H9 (cell line): Measurements from ENCODE around the gene CILP2. TPM values are rescaled to one million over a fixed set of nuclear protein-coding genes. Genes with fewer than 3 reads are reported as not detected.

Source experiments
- DNase-seq: peaks from one replicate; pipeline ENCODE4 v3.0.0-alpha.2; 2017
- H2AFZ ChIP-seq: one replicate; pipeline ENCODE4 v1.6.1; 2013; ENCODE audit warnings: mild to moderate bottlenecking, low read length, control low read depth, moderate library complexity
- H2AK5ac ChIP-seq: 2 replicates; pipeline ENCODE4 v1.6.1; 2013; ENCODE audit warnings: low read length, control low read depth, mixed read lengths; ENCODE audit not compliant: insufficient read length
- H2BK120ac ChIP-seq: one replicate; pipeline ENCODE4 v1.6.1; 2013; ENCODE audit warnings: low read depth, mild to moderate bottlenecking, low read length, control low read depth, inconsistent platforms; ENCODE audit not compliant: poor library complexity, severe bottlenecking
- H2BK12ac ChIP-seq: 2 replicates; pipeline ENCODE4 v1.6.1; 2013; ENCODE audit warnings: low read length, control low read depth, mixed read lengths, low read depth; ENCODE audit not compliant: insufficient read length
- H2BK15ac ChIP-seq: 2 replicates; pipeline ENCODE4 v1.6.1; 2013; ENCODE audit warnings: low read depth, low read length, control low read depth
- H2BK20ac ChIP-seq: one replicate; pipeline ENCODE4 v1.6.1; 2013; ENCODE audit warnings: low read depth, mild to moderate bottlenecking, low read length, control low read depth, inconsistent platforms; ENCODE audit not compliant: poor library complexity, severe bottlenecking
- H2BK5ac ChIP-seq: 2 replicates; pipeline ENCODE4 v1.6.1; 2013; ENCODE audit warnings: low read length, control low read depth, mixed read lengths; ENCODE audit not compliant: insufficient read length
- H3K14ac ChIP-seq: 2 replicates; pipeline ENCODE4 v1.6.1; 2013; ENCODE audit warnings: low read length, control low read depth; ENCODE audit not compliant: insufficient read depth
- H3K18ac ChIP-seq: 2 replicates; pipeline ENCODE4 v1.6.1; 2013; ENCODE audit warnings: low read depth, mild to moderate bottlenecking, mixed read lengths, low read length, control low read depth; ENCODE audit not compliant: insufficient read length
- H3K23ac ChIP-seq: 2 replicates; pipeline ENCODE4 v1.6.1; 2013; ENCODE audit warnings: low read length, control low read depth, mixed read lengths, low read depth; ENCODE audit not compliant: insufficient read length
- H3K23me2 ChIP-seq: 2 replicates; pipeline ENCODE4 v1.6.1; 2013; ENCODE audit warnings: low read depth, mild to moderate bottlenecking, mixed read lengths, low read length, control low read depth; ENCODE audit not compliant: insufficient read length, poor library complexity, severe bottlenecking
- H3K27ac ChIP-seq: 2 replicates; pipeline ENCODE4 v1.5.1; 2013; ENCODE audit warnings: low read length, control low read depth, mixed read lengths, low read depth; ENCODE audit not compliant: insufficient read length
- H3K27me3 ChIP-seq: 2 replicates; pipeline ENCODE4 v1.6.1; 2013; ENCODE audit warnings: low read length, control low read depth, inconsistent platforms; ENCODE audit not compliant: insufficient read depth
- H3K4ac ChIP-seq: 2 replicates; pipeline ENCODE4 v1.6.1; 2013; ENCODE audit warnings: low read depth, mild to moderate bottlenecking, control low read depth, inconsistent platforms, low read length, moderate library complexity
- H3K4me1 ChIP-seq: 2 replicates; pipeline ENCODE4 v1.6.1; 2013; ENCODE audit warnings: low read length, control low read depth, inconsistent platforms; ENCODE audit not compliant: insufficient read depth
- H3K4me2 ChIP-seq: 2 replicates; pipeline ENCODE4 v1.6.1; 2013; ENCODE audit warnings: low read length, control low read depth, mixed read lengths; ENCODE audit not compliant: insufficient read length, insufficient read depth
- H3K56ac ChIP-seq: 2 replicates; pipeline ENCODE4 v1.6.1; 2013; ENCODE audit warnings: low read depth, mild to moderate bottlenecking, mixed read lengths, low read length, control low read depth; ENCODE audit not compliant: insufficient read length
- H3K79me1 ChIP-seq: 2 replicates; pipeline ENCODE4 v1.6.1; 2013; ENCODE audit warnings: low read depth, mild to moderate bottlenecking, moderate library complexity, low read length, control low read depth, inconsistent platforms; ENCODE audit not compliant: insufficient read depth, poor library complexity, severe bottlenecking
- H3K79me2 ChIP-seq: 2 replicates; pipeline ENCODE4 v1.6.1; 2013; ENCODE audit warnings: low read length, control low read depth, inconsistent platforms; ENCODE audit not compliant: insufficient read depth
- H3K9ac ChIP-seq: 2 replicates; pipeline ENCODE4 v1.6.1; 2013; ENCODE audit warnings: low read length, control low read depth, mixed read lengths; ENCODE audit not compliant: insufficient read length; ENCODE audit errors: extremely low read depth
- H3K9me3 ChIP-seq: one replicate; pipeline ENCODE4 v1.6.1; 2013; ENCODE audit warnings: low read depth, low read length, inconsistent platforms; ENCODE audit not compliant: control insufficient read depth
- H3T11ph ChIP-seq: one replicate; pipeline ENCODE4 v1.6.1; 2013; ENCODE audit warnings: mild to moderate bottlenecking, low read length, control low read depth, inconsistent platforms
- H4K20me1 ChIP-seq: one replicate; pipeline ENCODE4 v1.6.1; 2013; ENCODE audit not compliant: control insufficient read depth, insufficient read length, insufficient read depth
- H4K5ac ChIP-seq: 2 replicates; pipeline ENCODE4 v1.6.1; 2013; ENCODE audit warnings: low read depth, mild to moderate bottlenecking, mixed read lengths, low read length, control low read depth; ENCODE audit not compliant: insufficient read length
- H4K8ac ChIP-seq: replicated peaks from 2 replicates; pipeline ENCODE4 v1.6.1; 2013; ENCODE audit warnings: low read length, control low read depth, mixed read lengths, low read depth; ENCODE audit not compliant: insufficient read length
- H4K91ac ChIP-seq: 2 replicates; pipeline ENCODE4 v1.6.1; 2013; ENCODE audit warnings: low read depth, mild to moderate bottlenecking, moderate library complexity, mixed read lengths, low read length, control low read depth; ENCODE audit not compliant: insufficient read length
- H3K27ac Mint-ChIP-seq, 3 experiments: 2 replicates in 2 of 3; 3 replicates in 1 of 3; pipeline ENCODE4 v1.8.0; 2020 to 2021; ENCODE audit warnings: mixed read lengths in 3 of 3, mild to moderate bottlenecking in 1 of 3, moderate library complexity in 1 of 3
- H3K27me3 Mint-ChIP-seq: 2 replicates; pipeline ENCODE4 v1.8.0; 2021; ENCODE audit warnings: low read depth, mild to moderate bottlenecking, moderate library complexity, mixed read lengths
- H3K36me3 Mint-ChIP-seq, 3 experiments: 2 replicates in 2 of 3; 3 replicates in 1 of 3; pipeline ENCODE4 v1.8.0; 2020 to 2021; ENCODE audit warnings: low read depth in 3 of 3, mixed read lengths in 3 of 3; ENCODE audit not compliant: insufficient read depth in 1 of 3
- H3K4me1 Mint-ChIP-seq, 2 experiments: 2 replicates each; pipeline ENCODE4 v1.8.0; 2020; ENCODE audit warnings: mixed read lengths in 2 of 2
- H3K4me3 Mint-ChIP-seq, 2 experiments: 2 replicates in 1 of 2; 3 replicates in 1 of 2; pipeline ENCODE4 v1.8.0; 2020 to 2021; ENCODE audit warnings: mild to moderate bottlenecking in 2 of 2, mixed read lengths in 2 of 2, moderate library complexity in 1 of 2
- H3K9me3 Mint-ChIP-seq, 2 experiments: 2 replicates in 1 of 2; 3 replicates in 1 of 2; pipeline ENCODE4 v1.8.0; 2020; ENCODE audit warnings: mild to moderate bottlenecking in 2 of 2, mixed read lengths in 2 of 2, moderate library complexity in 1 of 2
- WGBS: extraction: QIAGEN DNeasy Blood & Tissue Kit; methylation state at CpG from one replicate; pipeline ENCODE4 v1.1.7; 2013; ENCODE audit warnings: missing lambda C conversion rate, low lambda C conversion rate, mixed read lengths; ENCODE audit not compliant: insufficient read length; ENCODE audit errors: extremely low coverage; 5-methylcytosine and 5-hydroxymethylcytosine counted together
- total RNA-seq: library from RNA; stranded (reverse); gene quantifications from 2 replicates; pipeline ENCODE4 v1.2.1, GENCODE V29; 2021
- TF ChIP-seq, protein P1 (sequence below): fragments of 200-600 bp; sonication (generic); conservative IDR thresholded peaks from 3 replicates; pipeline ENCODE4 v1.8.0; 2021; ENCODE audit warnings: antibody characterized with exemption, mild to moderate bottlenecking

The CILP2 gene
- total RNA-seq, 1 experiment from 2014 or later = 6.4 TPM

DNA sequence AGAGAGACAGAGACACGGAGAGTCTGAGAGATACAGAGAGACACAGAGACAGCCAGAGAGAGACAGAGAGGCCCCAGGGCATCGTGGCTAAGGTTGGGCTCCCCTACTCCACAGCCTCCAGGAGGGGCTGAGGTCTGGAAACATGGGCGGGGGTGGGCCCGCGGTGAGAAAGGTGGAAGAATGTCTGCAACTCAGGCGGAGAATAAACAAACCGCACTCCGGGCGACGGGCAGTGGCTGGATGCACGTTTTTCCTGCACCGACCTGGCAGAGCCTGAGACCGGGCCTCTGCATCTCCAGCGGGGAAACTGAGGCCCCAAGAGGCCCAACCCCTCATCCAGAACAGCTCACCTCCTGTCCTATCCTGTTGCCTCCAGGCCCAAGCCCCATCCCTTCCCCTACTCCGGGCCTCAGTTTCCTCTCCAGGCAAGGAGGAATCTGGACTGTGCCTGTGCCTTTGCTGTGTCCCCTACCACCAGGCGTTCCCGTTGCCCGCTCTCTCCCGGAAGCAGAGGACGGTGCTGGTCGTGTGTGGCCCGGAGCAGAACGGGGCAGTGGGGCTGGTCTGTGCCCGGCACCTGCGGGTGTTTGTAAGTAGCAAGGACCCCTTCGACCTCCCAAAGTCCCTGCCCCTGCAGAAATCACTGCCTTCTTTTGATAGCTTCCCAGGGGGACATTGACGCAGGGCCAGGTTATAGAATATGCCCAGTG, 3.4 kb upstream of the CILP2 start:
- H2BK120ac ChIP-seq = no peak overlapping the region
- Mint-ChIP-seq H3K27me3 (peaks cover 28% of the 10 kb centered on the region), H3K4me1 (peaks cover 11 to 18% of the 10 kb centered on the region in 2 experiments), H3K9me3 (no peaks in the 10 kb centered on the region; a peak in 1 of 5 replicates), H3K36me3 (peaks cover 3 to 24% (median 12%) of the 10 kb centered on the region in 3 experiments; a peak in 6 of 7 replicates), H3K4me3 (no peak overlapping the region), H3K27ac (no peak overlapping the region; a peak in 1 of 7 replicates)
- no peak overlapping the region for H3K18ac ChIP-seq
- H2AK5ac ChIP-seq = no peak overlapping the region
- H3K4me1 ChIP-seq = no peaks in the 10 kb centered on the region
- no CpG with 5 or more reads among the region's 27 CpGs for WGBS
- peaks cover 9% of the 10 kb centered on the region for H3K23me2 ChIP-seq
- no peak overlapping the region for H4K5ac ChIP-seq
- H3K79me1 ChIP-seq = no peaks in the 10 kb centered on the region
- no peak for DNase-seq
- H3K4ac ChIP-seq = no peak overlapping the region
- no peaks in the 10 kb centered on the region for H3K79me2 ChIP-seq
- H2BK12ac ChIP-seq = no peak overlapping the region
- no peak overlapping the region for H3K4me2 ChIP-seq
- no peak overlapping the region for H3K56ac ChIP-seq
- H2BK15ac ChIP-seq = no peak overlapping the region
- no peak overlapping the region for H4K8ac ChIP-seq
- H2BK5ac ChIP-seq = no peak overlapping the region
- no peak overlapping the region for H3T11ph ChIP-seq
- H3K9ac ChIP-seq = no peak overlapping the region
- no peak overlapping the region for H4K91ac ChIP-seq
- H3K9me3 ChIP-seq = no peaks in the 10 kb centered on the region
- no peak overlapping the region for H2BK20ac ChIP-seq
- no peaks in the 10 kb centered on the region for H4K20me1 ChIP-seq
- TF ChIP-seq, protein P1, sequence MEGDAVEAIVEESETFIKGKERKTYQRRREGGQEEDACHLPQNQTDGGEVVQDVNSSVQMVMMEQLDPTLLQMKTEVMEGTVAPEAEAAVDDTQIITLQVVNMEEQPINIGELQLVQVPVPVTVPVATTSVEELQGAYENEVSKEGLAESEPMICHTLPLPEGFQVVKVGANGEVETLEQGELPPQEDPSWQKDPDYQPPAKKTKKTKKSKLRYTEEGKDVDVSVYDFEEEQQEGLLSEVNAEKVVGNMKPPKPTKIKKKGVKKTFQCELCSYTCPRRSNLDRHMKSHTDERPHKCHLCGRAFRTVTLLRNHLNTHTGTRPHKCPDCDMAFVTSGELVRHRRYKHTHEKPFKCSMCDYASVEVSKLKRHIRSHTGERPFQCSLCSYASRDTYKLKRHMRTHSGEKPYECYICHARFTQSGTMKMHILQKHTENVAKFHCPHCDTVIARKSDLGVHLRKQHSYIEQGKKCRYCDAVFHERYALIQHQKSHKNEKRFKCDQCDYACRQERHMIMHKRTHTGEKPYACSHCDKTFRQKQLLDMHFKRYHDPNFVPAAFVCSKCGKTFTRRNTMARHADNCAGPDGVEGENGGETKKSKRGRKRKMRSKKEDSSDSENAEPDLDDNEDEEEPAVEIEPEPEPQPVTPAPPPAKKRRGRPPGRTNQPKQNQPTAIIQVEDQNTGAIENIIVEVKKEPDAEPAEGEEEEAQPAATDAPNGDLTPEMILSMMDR = no peak
- H2AFZ ChIP-seq = no peak overlapping the region
- no peak overlapping the region for H3K27ac ChIP-seq
- no peak overlapping the region for H3K23ac ChIP-seq
- H3K27me3 ChIP-seq = peaks cover 2% of the 10 kb centered on the region; the same call in 1 of the 2 replicates
- H3K14ac ChIP-seq = no peak overlapping the region
